Fibroblast of gingiva (primary cell): ENCODE measurements around the gene KCNJ3.

Experiments used
- DNase-seq: peaks from one replicate; pipeline ENCODE4 v3.0.0-alpha.2; 2011; ENCODE audit warnings: low read depth

The KCNJ3 gene

DNA sequence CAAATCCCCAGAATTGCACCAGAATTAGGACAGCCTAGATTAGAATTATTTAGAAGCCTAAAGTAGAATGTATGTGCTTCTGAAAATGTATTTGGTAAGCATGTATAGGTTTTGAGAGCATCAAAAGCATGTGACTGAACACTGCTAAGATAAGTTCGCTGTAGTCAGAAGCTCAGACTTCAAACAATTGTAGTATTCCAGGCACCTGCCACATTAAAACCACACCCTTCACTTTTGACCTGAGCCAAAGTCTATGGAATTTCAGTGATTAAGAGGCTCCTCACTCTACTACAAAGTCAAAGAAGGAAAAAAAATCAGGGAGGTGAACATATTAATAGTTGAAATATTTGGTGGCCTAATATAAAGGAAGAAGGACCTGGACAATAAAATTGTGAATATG, 8.2 kb downstream of the KCNJ3 start:
- DNase-seq: no peak

DNA sequence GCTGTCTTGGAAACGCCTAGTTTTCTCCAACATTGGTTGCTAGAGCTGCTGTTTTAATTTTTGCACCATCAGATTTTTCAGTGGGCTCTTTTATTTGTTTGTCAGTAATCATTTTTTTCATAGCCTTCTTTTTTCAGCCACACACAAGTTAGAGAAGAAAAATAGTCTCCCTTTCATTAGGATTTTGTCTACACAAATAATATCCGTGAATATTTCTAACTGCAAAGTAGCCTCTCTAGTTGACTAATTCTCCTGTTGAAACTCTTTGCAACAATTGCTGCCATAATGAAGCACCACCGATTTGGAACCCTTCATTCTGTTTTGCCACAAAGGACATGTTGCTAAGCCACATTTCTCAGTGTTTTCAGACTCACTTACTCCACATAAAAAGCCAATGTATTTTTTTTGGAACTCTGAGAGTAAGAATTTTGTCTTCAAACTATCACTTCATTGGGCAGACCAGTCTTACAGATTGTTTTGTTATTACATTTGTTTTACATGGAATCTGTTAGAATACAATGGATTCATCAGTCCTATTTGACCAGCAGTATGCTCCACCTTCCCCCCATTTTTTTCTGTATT, 9.6 kb downstream of the KCNJ3 start:
- no peak for DNase-seq

DNA sequence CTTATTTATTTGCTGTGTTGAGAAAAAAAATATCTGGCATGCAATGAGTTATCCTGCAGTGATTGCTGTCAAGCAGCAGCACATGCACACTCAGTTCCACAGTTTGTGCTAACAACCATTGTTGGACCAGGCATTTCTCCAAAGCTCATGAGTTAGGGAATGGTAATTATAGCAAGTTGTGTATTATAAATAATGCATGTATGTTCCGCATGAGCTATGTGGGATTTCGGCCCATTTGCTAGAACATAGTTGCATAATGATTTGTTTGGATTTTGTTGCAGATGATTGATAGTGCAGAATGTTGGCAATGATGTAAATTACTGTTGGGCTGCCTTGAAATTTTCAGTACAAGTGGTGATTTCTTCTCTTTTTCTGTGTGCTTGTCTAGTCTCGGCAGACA, 10.7 kb downstream of the KCNJ3 start:
- DNase-seq: peak; percentile 2

DNA sequence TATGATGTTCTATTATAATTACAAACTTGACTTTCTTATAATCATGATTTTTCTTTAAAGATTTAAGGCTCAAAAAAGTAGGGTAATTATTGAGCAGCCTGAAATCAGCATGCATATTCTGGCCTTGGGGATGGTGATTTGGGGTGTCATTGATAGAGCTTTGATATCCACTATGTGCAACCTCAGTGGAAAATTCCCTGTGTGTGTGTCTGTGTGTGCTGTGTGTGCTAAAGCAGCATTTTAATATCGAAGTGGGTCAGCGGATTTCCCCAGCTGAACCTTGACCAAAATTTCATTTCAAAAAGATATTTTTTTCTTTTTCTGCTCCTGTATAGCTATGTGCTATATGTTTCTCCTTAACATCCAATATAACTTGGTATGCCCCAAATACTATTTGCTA, 11.6 kb downstream of the KCNJ3 start:
- no peak for DNase-seq

DNA sequence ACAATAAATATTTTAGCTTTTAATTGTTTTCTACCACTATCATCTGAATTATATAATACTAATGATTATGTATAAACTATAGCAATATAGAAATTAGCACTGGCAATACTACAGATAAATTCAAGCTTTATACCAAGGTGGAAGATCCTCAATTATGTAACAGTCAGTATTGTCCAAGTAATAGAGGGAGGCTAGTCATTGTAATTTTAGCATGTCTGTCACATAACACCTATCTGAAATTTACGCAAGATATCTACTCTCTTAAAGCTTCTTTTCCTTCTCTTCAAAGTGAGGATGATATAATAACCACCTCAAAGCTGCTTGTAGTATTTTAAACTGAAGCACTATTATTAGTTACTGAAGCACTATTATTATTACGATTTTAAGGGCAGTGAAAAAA, 12.2 kb downstream of the KCNJ3 start:
- DNase-seq: no peak

DNA sequence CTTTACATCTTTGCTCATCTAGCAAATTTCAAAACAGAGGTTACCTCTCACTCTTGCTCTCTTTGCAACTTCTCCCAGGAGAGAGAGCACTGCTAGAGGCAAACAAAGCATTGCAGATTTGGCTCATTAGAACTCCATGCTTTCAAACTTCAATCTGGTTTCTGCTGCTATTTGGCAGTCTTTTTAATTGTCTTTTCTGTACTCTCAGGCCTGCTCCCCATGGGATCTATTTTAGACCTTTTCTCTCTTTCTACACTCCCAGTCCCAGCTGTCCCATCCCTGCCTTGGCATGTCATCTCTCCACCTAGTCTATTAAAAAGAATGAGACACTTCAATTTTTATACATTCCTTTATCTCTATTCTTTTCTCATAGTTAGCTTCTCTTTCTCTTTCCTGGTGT, 15.2 kb downstream of the KCNJ3 start:
- DNase-seq: no peak

DNA sequence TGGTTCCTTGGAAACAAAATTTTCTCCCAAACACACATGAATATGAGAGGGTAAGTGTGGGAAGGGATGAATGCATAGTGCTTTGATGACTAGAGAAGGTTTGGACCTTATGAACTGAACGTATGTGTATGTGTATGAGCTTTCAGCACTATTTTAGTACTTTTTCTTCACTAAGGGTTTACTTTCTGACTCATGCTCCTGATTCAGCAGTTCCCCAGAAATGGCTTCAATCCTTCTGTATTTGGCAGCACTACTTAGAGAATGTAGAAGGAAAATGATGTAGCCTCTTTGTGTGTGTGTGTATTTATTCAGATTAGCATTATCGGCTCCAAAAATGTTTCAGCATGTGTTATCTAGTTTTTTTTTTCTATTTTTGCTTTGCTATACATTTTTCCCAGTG, 22.2 kb downstream of the KCNJ3 start:
- no peak for DNase-seq

- no peak for DNase-seq
These were observed 25.8 kb downstream of the KCNJ3 start for GRCh38 chr2:154724194-154724797.

DNA sequence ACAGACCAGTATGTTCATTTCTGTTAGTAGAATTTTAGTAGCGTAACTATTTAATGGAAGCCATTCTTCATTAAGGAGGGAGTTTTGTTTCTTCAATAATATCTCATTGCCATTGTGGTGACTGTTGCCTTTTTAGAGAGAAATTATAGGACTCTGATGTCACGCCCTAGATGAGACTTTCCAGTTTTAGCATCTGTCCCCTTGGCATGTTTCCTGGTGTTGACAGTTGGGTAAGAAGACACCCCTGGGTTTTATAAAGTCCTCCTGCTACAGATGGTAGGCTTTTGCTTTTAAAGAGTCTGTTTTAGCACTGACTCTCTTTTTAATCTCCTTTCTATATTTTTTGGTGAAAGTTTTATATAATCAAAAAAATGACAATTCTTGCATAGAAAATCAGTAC, 41.9 kb downstream of the KCNJ3 start:
- DNase-seq: no peak

DNA sequence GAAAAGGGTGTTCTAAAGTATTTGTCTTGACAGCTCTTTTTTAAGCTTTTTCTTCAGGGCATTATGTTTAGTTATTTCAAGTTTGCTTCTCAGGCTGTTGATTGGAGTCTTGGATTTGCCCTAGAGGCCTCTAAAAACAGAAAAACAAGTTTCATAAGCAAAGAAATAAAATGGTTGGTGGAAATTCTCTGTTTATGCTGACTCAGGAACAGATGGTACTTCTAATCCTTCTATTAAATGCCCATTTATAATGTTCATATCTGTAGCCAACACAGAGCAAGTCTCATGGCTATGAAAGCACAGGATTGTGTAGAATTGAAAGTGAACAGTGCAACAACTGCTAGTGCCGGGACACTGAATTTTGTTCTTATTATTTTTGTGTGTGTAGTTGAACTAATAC, 60.4 kb downstream of the KCNJ3 start:
- DNase-seq: no peak

DNA sequence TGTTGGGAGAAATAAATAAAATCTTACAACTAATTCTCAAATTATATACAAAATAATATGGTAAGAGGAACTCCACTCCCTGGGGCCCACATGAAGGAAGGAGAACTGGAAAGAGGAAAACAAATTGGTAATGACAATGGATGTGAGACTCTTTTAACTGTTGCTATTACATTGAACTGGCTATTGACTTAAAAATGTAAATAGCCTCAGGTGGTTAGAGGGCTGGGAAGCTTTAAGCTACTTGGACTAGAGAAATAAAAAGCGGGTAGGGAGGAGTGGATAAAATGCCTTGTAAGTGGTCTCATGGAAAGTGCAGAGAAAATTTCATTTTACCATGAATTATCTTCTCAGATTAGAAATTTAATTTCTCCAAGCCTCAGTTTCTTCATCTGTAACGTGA, 64.1 kb downstream of the KCNJ3 start:
- no peak for DNase-seq

- no peak for DNase-seq
These were observed 73.3 kb downstream of the KCNJ3 start for GRCh38 chr2:154771664-154772284.

DNA sequence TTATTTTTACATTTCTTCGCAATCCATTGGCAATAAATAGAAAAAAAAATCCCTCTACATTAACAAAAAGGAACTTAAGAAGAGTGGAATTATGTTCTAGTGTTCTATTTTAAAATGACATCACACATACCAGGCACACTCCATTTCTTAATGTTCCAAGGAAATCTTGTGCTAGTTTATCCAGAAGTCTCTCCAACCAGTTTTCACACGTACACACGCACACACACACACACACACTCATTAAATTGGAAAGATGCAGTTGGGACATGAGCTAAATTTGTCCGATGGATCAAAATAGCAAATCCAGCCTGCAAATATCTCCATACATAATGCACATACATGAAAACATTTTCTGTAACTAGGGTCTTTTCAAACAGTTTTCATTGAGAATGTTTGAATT, 78.3 kb downstream of the KCNJ3 start:
- no peak for DNase-seq

- DNase-seq: no peak
These were observed 95.9 kb downstream of the KCNJ3 start for GRCh38 chr2:154794406-154794805.

GRCh38 chr2:154795651-154796050, 97.2 kb downstream of the KCNJ3 start:
- no peak for DNase-seq

DNA sequence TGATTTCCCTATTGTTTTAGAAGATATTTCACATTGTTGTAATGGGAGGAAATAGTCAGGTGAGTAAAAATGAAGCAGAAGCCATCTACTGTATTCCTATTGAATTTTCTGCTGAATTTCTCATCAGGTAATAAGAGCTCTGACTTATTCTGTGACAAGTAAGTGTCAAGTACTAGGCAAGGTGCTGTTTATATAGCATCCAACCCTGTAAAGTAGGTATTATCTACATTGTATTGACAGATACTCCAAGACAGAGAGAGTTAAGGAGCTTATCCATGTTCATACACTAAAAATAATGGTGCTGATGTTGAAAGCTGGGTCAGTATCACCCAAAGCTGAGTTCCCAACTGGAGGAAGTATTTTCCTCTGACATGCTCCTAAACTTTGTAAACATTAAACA, 106.0 kb downstream of the KCNJ3 start:
- no peak for DNase-seq

DNA sequence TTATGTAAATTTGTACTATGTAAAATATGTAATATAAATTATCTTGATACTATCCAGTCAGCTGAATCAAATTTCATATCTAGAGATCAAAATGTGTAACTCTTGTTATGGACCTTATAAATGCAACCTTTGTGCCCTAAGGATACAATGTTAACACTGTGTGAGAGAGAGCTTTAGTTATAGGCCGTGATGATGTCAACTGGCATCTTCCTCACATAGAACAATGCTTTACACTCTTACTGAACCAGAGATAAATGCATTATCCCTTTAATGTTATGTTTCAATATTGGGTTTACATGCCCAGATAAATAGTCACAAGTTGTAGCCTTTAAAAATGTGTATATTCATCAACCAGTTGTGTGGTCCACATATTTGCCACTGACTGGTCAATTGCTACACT, 115.1 kb downstream of the KCNJ3 start:
- DNase-seq: no peak

DNA sequence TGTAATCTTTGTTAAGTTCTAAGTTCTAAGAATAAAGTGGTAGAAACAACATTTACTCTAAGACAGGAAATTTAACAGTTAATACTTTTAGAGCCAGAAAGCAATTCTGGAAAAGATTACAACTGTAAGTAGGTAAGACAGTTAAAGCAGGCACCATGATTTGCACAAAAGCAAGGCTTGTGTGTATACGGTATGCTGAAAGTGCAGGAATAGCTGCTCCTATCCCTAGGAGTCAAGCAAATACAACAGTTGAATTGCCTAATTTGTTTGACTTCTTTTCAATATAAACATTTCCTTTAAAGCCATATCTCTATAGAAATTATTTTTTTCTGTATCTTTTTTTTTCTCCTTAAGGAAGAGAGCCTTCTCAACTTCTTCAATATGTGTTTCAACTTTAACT, 116.4 kb downstream of the KCNJ3 start:
- DNase-seq: no peak

- no peak for DNase-seq
These were observed 126.9 kb downstream of the KCNJ3 start for GRCh38 chr2:154825358-154825757.

- no peak for DNase-seq
These were observed 128.3 kb downstream of the KCNJ3 start for GRCh38 chr2:154826827-154827226.

- DNase-seq: no peak
These were observed 128.8 kb downstream of the KCNJ3 start for GRCh38 chr2:154827286-154827685.

DNA sequence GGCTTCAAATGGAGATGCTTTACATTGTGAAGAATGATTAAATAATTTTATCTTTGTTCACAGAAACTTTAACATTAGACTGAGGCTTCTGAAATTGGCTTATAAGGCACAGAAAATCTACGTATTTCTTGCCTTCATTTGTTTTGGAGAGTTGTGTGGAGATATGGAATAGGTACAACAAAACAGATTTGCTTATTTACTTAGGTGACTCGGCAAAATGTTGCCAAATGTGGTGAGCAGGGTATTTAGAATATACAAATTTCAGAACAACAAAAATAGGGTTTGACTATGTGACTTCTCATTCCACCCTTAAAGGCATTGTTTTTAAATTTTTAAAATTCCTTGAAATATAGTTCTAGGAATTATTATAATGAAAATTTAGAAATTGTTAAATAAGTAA, 134.2 kb downstream of the KCNJ3 start:
- no peak for DNase-seq

GRCh38 chr2:154836632-154837031, 138.1 kb downstream of the KCNJ3 start:
- DNase-seq: no peak

DNA sequence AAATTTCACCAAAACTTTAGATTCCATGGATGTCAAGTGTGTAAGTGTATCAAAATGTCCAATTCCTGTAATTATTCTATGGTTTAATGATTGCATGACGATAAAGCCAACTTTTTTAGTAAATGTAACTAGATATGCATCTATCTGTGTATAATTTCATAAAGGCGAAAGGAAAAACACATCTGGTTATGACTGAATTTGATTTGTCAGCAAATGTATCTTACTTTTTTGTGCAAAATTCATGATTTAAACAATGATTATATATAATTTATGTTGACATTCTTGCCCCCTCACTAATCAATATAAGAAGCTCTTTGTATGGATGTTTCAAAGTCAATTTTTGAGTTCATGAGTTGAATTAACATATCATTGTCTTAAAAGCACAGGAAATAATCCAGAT, 138.5 kb downstream of the KCNJ3 start:
- DNase-seq: no peak
